DMS 273 treated with DMSO at 0.1 percent for 48 hours (cell line): ENCODE data around the gene PPM1H.
"Not testable (repeated sequence)": the region's sequence is repeated elsewhere in the genome, so short reads cannot be mapped to it uniquely, and the experiment has no call there.

Experiments used
- DNase-seq: peaks from one replicate; lab custom pipeline; 2025; lab: John Stamatoyannopoulos, UW

PPM1H gene

DNA sequence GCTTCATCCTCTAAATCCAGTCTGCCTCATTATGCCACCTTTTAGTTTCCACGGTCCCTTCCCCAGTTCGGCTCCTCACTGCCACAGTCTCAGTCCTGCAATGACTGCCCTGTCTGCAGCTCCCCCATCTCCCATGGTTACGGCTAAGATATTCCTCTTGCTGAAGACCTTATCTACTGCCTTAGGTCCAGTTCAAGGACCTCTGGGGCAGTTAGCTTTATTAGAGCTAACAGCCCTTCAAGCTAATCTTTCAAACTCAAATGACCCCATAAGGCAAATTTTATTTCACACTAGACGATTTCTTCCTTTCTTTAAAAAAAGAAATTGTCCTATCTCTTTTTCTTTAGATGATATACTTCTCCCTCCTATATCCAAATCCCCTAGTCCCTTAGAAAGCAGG lies 253.6 kb downstream of the PPM1H start:
- DNase-seq = no peak

DNA sequence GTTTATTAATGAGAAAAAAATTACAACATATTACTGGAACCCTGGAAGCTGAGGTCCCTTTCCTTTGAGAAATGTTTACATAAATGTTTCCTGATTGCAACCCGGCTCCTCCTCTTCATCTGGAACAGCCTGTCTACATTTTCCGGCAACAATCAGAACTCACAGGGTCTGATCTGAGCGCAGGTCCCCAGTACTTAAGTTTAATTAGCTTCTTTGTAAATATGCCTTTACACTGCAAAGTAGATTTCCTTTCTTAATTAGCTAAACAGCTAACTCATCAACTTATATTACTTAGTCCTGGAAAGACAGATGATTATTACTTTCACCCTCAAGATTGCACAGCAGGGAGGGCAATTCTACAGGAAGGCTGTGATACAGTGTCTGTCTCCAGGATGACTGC lies 255.3 kb downstream of the PPM1H start:
- DNase-seq = no peak

DNA sequence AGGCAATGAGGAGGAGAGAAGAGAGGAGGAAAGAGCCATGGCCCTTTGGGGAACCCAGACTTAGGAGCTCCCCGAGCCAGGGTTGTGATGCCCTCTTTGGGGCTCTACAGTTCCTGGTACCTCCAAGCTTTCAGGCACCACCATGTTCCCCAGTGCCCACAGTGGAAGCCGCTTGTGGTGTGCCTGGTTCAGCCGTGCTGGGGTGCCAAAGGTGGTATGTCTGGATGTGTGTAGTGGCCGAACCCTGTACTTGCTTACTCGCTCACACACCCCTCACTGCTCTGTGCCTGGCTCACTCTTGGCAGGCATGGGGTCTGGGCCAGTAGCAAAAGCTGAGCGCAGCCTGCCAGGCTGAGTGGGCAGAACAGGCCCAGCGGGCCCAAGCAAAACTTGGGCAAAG lies 257.6 kb downstream of the PPM1H start:
- no peak for DNase-seq

DNA sequence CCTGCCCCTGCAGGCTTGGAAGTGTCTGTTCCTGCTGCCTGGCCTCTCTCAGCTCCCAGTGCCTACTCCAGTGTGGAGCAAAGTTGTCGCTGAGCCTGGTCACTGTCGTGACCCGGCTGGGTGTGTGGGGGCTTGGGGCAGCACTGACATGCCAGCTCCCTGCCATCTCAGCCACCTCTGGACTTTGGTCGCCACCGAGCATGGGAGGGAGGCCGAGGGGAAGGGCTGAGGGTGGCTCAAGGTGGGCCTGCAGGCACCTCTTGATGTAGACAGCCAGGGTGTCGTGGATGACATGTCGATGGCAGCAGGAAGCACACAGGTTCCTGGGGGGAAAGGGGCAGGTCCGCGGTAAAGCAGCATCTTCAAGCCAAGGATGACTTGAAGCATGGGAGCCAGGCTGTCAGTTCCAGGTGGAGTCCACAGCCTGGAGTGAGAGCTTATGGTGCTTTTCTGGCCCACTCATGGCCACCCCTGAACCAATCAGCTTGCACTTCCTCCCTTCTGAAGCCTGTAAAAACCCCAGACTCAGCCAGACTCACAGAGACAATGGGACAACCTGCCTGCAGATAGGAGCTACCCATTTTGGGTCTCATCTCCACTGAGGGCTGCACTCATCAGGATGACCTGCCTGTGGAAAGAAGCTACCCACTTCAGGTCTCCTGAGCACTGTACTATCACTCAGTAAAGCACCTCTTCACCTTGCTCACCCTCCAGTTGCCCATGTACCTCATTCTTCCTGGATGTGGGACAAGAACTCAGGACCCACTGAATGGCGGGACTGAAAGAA lies 258.2 kb downstream of the PPM1H start:
- DNase-seq = no peak

DNA sequence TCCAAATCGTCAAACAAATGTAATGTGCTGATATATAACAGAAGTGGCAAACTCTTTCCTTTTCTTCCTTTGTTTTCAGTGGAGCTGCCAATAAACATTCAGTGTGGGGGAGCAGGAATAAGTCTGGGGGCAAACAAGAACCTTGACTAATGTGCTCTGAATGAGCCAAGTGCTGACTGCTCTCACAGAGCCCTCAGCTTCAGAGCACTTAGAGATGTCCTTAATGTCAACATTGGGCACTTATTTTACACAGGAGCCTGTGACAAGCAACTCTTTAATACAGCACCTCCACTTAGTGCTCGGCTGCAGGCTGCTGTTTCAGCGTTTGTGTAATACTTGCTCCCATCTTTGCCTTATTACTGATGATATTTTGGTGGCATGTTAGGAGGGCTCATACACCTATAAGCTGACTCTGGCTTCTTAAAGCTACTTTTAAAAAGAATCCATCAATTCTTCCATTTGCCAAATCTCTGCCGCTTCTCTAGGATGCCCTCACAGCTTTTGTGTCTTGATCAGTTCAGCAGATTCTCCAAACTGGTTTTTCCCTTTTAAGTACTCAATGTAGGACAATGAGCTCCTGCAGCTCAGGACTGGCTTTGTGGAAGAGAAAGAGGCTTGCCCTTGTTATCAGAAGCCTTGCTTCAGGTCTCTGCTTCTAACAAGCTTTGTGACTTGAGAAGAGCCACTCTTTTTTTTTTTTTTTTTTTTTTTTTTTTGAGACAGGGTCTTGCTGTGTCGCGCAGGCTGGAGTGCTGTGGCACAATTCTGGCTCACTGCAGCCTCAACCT lies 261.7 kb downstream of the PPM1H start:
- DNase-seq = no peak

DNA sequence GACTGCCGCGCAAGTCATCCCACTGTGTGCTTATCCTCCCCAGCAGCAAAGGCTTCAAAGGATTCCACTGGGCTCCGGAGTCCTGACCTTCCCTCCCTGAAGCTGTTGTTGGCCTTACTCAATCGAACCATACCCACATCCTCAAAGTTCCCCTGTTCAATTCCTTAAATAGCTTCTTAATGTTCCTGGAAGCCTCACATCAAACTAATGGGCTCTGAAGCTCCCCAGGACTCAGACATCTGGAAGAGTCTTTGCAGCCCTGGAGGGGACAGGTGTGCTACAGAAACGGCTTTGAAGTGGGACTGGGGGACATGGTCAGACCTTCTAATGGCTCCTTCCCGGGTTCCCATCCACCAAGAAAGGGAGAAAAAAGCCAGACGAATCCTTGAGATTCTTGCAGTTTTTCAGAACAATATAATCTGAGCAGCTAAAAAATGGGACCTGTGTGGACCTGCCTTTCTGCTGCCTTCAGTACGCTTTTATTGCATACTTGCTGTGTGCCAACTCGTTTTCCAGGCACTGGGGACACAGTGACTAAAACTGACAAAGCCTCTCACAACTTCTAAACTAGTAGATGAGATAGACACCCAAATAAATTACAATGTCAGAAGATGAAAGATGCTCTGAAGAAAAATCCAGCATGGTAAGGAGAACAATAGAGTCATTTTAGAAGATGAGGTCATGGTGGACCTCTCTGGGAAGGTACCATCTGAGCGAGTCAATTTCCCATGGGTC lies 263.8 kb downstream of the PPM1H start:
- DNase-seq = no peak

DNA sequence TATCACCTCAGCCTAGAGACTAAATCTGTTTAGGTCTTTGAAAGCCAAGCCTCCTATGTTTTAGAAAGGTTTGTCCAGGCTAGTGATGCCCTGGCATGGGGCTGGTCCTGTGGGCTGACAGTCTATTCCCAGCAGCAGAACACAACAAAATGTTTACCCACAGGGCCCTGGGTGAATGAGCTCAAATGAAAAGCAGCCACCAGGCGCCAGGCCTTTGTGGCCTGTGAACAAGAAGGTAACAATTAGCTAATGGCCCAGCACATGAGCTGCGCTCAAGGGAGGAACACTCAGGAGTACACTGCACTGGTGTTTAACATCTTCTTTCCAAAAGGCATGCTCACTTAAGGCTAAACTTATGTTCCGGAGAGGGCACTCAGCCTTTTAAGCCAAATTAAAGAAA lies 266.2 kb downstream of the PPM1H start:
- no peak for DNase-seq

DNA sequence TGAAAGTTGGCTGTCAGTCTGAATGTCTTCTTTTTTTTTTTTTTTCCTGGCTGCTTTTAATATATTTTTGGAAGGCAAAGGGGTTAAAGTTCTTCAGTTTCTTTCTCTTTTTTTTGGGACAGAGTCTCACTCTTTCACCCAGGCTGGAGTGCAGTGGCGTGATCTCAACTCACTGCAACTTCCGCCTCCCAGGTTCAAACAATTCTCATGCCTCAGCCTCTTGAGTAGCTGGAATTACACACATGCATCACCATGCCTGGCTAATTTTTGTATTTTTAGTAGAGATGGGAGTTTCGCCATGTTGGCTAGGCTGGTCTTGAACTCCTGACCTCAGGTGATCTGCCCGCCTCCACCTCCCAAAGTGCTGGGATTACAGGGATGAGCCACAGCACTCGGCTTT lies 270.0 kb downstream of the PPM1H start:
- DNase-seq = not testable (repeated sequence)

DNA sequence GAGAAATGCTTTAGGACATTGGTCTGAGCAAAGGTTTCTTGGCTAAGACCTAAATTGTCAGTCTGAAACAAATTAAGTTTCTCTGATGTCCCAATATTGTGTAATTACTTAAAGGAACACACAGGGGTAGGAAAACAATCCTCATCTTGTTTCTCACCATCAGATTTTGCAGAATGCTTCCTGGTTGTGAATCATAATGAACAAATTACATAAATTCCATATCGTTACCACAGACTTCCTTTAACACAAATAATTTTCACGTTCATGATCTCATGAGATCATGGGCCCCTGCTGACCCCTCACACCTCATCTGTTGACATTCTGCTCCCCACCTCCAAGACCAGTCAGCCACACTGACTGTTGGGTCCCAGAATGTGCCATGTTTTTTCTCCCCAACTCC lies 274.2 kb downstream of the PPM1H start:
- DNase-seq = no peak

DNA sequence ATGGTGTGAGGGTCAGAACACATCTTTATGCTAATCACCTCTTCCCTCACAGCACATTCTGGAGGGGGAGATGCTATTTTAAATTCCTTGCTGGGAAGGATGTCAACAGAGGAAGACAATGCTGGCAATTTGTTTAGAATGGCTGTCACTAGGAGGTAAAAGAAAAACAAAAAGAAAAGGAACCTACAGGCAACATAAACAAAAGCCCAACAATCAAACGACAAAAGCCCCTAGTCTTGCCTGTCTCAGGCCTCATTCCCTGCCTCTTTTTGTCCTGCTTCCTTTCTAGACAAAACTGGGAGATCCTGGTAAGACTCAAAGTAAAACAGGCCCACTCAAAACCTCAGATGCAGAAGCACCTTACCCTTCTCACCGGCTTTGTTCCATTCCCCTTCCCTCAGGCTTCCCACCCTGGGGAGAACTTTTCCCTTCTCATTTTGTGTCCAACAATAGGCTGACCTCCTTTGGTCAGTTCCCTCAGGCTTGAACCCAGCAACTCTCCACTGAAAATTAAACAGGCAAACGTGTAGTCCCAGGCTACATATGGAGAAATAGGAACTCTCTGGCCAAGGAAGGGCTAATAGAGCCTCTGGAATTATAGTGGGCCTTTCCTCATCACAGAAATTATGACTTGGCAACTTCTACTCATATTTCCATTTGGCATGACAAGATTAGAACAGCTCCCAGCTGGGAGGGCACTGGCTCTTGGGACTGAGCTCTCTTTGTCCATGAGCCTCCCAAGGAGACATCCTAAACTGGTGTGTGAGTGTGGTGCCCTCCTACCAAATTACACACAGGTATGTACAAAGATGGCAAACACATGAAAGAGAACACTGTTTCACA lies 275.3 kb downstream of the PPM1H start:
- no peak for DNase-seq

DNA sequence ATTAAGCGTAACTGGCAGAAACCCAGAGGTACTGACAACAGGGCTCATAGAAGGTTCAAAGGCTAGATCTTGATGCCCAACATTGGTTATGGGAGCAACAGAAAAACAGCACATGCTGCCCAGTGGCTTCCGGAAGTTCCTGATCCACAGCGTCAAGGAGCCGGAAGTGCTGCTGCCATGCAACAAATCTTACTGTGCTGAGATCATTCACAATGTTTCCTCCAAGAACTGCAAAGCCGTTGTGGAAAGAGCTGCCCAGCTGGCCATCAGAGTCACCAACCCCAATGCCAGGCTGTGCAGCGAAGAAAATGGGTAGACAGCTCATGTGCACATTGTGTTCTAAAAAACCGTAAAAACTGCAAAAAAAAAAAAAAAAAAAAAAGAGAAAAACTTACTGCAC lies 276.0 kb downstream of the PPM1H start:
- DNase-seq = no peak

DNA sequence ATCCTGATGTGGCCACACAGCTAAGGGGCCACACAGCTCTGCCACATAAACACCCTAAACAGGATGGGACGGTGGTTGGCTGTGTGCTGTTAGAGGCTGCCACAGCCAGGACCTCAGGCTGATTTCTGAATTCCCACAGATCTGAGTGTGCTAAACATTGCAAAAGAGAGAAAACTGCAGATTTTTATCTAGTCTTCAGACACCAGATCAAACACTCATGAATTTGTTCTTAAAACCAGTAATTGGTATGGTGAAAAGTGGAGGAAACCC lies 277.7 kb downstream of the PPM1H start:
- no peak for DNase-seq

DNA sequence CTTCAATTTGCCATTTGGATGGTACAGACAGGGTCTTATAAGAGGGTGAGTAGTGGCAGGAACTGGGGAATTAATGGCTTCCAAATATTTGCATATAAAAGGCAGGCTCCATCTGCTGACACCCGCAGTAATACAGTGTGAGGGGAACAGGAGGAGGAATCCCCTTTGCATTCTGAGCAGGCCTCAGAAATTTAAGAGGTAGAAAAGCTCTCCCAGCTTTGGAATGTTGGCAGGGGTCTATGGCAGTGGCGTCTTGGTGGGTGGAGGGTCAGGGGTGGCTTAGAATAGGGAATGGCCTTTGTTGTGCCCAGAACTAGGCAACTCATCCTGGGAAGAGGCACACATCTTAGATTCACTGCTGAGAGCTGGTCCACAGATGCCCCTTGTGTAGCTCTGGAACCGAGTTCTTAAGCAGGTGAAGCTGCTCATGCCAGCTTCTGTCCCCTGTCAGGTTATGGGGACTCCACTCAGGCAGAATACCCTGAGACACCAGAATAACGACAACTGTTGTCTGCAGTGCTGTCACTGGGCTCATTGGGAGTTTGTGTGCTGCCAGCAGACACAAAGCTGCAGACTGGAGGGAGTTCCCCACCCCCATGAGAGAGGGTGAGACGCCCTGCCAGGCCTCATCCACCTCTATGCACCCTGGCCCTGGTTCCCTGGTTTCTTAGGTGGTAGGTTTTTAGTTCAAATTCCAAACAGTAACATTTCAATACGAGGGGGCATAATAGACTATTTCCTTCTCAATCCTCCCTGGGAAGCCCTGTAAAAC lies 278.2 kb downstream of the PPM1H start:
- DNase-seq = no peak

DNA sequence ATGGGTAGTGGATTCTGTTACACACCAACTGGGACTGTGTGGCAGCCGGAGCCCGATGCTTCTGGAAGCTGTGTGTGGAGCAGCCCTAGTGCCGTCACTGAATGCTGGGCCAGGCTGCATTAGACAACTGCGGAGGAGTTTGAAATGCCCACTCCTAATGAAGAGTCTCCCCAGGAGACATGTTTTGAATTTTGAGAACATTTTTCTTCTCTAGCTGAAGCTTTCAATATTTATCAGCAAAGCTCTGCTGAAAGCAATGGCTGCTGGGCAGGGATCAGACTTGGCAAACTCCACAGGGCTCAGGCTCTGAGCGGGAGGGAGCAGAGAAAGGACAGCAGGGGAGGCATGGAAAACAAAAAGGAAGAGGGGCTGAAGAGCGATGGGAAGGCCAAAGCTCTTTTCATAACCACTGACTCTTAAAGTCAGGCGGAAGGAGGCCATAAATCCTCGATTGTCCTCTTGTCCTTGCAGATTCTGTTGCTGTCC lies 279.2 kb downstream of the PPM1H start:
- no peak for DNase-seq

DNA sequence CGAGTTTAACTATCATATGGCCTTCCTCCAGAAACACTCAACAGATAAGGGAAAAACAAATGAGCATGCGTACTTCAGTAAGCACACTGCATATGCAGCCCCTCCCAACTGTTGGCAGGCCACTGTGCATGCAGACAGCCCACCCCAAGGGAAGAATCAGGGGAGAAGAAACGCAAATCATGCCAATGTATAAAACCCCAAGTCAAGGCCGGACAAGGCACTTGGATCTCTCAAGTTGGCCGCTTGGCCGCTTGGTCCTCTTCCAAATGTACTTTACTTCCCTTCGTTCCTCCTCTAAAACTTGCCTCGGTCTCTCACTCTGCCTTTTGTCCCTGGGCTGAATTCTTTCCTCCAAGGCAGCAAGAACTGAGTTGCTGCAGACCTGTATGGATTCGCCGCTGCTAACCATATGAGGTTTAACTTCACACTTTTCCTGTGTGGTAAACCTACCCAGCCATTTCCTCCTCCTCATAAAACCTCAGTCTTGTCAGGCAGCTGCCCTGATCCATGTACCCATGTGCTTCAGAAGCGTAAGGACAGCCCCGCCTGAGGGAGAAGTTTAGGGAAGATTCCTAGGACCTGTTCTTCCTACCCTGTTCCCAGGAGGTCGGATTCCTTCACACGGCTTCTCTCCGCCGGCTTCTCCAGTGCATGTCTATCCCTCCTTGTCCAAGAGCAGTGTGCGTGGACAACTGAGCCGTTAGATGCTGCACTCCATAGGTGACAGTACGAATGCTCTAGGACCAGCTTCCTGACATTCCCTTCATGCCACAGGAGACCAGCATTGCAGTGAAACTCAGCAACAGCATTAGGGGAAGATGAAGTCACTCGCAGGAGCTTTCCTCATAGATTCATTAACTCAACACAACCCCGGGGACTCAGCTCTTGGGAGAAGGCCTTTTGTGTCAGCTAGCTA lies 280.4 kb downstream of the PPM1H start:
- no peak for DNase-seq

DNA sequence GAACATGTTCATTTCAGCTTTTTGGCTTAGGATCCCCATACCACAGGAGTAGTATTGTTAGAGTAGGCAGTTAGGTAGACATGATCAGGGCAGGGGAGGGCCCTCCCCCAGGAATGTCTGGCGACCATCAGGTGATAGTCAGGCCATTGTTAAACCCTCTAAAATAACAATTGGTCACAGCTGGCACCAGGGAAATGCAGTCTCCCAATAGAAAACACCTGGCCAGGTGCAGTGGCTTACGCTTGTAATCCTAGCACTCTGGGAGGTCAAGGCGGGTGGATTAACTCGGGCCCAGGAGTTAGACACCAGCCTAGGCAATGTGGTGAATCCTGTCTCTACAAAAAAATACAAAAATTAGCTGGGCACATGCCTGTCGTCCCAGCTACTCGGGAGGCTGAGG lies 281.2 kb downstream of the PPM1H start:
- no peak for DNase-seq

DNA sequence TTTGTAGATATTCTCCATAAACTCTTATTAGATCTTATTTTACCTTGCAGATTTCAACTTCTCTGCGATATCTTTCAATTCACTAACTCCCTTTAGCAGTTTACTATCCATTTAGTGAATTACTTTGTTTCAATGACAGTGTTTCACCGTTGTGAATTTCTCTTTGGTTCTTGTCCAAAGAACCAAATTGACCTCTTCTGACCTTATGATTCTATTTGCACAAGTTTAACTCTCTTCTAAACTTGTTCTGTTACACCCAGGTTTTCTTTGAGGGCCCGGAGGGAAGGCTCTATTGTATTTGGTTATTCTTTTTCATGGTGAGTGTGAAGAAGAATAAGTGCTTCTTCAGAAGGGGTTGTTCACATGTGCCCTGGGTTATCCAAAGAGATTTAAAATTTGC lies 281.6 kb downstream of the PPM1H start:
- DNase-seq = no peak

DNA sequence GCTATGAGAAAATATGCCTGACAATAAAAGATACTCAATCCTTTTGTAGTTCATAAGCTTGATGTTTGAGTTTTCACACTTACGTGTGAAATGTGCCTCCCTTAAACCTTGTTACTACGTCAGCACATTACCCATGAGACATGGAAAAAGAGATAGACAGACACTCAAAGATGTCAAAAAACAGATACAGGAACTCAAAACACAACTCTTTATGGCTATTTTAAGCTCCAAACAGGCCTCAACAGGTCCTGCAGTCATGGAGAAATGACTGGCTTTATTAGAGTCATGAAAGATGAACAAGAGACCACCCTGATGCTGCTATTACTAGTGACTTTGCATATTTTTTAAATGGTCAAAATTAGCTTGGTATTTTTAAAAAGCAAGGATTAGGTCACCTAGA lies 283.8 kb downstream of the PPM1H start:
- no peak for DNase-seq

DNA sequence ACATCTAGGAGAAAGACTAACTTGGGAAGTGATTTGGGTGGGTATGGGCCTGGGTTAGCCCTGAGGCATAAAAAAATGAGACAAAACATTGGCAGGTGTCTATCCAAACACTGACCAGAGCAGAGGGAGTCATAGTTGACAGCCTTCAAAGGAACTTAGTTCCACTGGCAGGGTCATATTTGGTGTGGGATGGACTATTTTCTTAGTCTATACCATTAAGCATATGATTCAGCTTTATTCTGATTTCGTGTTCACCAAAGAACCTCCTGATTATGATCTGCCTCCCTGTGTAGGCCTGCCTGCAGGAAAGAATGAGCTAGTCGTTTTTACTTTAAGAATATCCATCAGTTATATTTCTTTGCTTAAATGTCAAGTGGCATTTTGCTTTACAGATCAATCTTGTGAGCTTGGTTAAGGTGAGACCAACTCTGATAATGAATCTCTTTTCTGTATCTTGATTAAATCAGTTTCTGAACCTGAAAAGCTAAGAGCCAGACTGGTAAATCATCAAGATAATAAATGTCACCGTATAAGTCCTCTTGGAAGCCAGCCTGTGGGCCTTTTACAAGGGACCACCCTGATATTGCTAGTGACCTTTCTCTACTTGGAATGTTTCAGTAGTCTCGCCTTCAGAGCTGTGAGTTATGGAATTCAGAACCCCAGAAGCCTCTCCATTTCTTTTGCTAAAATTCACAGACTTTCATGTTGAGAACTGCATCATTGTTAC lies 285.4 kb downstream of the PPM1H start:
- DNase-seq = no peak

DNA sequence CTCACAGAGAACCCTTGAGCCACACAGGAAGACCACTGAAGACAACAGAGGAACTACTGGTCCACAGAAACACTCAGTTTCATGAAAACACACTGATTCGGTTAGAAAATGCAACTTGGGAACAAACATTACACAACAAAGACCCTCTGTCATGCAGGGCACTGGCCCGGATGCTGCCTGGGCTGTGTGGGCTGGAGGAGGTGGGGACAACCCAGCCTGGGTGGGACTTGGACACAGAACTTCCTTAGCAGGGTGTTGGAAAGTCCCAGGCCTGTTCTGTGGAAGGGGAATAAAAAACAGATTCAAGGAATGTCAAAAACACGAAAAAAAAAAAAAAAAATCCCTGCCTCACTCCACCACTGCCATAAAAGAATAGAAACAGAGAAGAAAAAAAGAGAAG lies 287.4 kb downstream of the PPM1H start:
- DNase-seq = no peak
